ENCODE data around the gene SLFN12L. TPM values are rescaled to one million over a fixed set of nuclear protein-coding genes. Genes with fewer than 3 reads are reported as not detected.

SLFN12L gene
- total and polyA plus RNA-seq, 10 of the 15 experiments (the other 5 are each of a cell fraction or from before 2014, with no cell fraction given): 1.0 to 21.3 (median 9.4) TPM

GRCh38 chr17:35498448-35499178 is 38.9 kb downstream of the SLFN12L start:
- no peak for FAIRE-seq
- Histone ChIP-seq H3K4me1 (ENCODE audit: control insufficient read depth, insufficient read depth, low read length) (no peaks in the 10 kb centered on the region), H3K9ac (ENCODE audit: control insufficient read depth, insufficient read depth, low read length) (no peak overlapping the region), H3K27me3 (replicated peaks in 1 of 2; ENCODE audit: control insufficient read depth in 2 of 2, insufficient read depth in 2 of 2, low read length in 1 of 2) (no peaks in the 10 kb centered on the region), H3K4me2 (ENCODE audit: control insufficient read depth, insufficient read depth) (no peak overlapping the region), H4K20me1 (ENCODE audit: control insufficient read depth, insufficient read depth) (no peaks in the 10 kb centered on the region; the same call in 1 of the 2 replicates), H3K36me3 (ENCODE audit: control insufficient read depth in 2 of 2, insufficient read depth in 2 of 2, low read length in 1 of 2) (no peaks in the 10 kb centered on the region; a peak in 2 of 4 replicates), H3K27ac (ENCODE audit: control insufficient read depth, insufficient read depth) (no peak overlapping the region), H3K9me3 (replicated peaks; ENCODE audit: control insufficient read depth, insufficient read depth, low read length) (no peaks in the 10 kb centered on the region), H3K4me3 (no peak overlapping the region), H3K79me2 (ENCODE audit: control insufficient read depth, insufficient read depth, low read length) (peaks cover 3% of the 10 kb centered on the region), H2AFZ (ENCODE audit: control insufficient read depth, low read depth, low read length) (no peak overlapping the region)
- in situ Hi-C loops (cut with MboI): no loop called here
- ChIA-PET POLR2A (interaction anchor here (0.8 kb wide), 1 partner anchor 10 kb away, joined by 3 read pairs; no protein-coding TSS in a partner anchor), RAD21 (ENCODE audit: unreplicated experiment) (interaction anchor here (1.6 kb wide), 1 partner anchor 35 kb away, joined by 4 read pairs; no protein-coding TSS in a partner anchor), CTCF (interaction anchor here (0.5 to 1.5 kb wide), 3 partner anchors 26 to 249 kb away, joined by 3 to 4 read pairs (median 3); no protein-coding TSS in a partner anchor), SMC1A (ENCODE audit: uncharacterized antibody, unreplicated experiment) (interaction anchor here (0.8 to 2.2 kb wide), 7 partner anchors 8 to 50 kb away, joined by 3 to 7 read pairs (median 4); partner anchors contain the start of gene SLFN13)
- TF ChIP-seq POLR2AphosphoS2 (IDR thresholded peaks at IDR 0.05; ENCODE audit: low read depth, low read length) (no peak), NR2F1 (conservative IDR thresholded peaks at IDR 0.05) (no peak), ASH2L (IDR thresholded peaks at IDR 0.05; ENCODE audit: borderline replicate concordance, low read depth) (no peak), E4F1 (IDR thresholded peaks at IDR 0.05; ENCODE audit: borderline replicate concordance, partially characterized antibody) (no peak), NFIC (IDR thresholded peaks at IDR 0.05; ENCODE audit: low read depth, low read length) (no peak), RBBP5 (conservative IDR thresholded peaks at IDR 0.05) (no peak), CREM (IDR thresholded peaks at IDR 0.05; ENCODE audit: low read depth) (no peak), RFX5 (IDR thresholded peaks at IDR 0.05; ENCODE audit: low read depth, low read length) (no peak), IRF4 (IDR thresholded peaks at IDR 0.05; ENCODE audit: low read depth, low read length) (no peak), BCLAF1 (IDR thresholded peaks at IDR 0.05) (no peak), HDGF (IDR thresholded peaks at IDR 0.05) (no peak), DPF2 (IDR thresholded peaks at IDR 0.05) (no peak)
- no TSS peak for BruUV-seq (replicated peaks)
- no peak for DNase-seq (ENCODE audit: low read depth, low spot score)
- intact Hi-C loops (cut with micrococcal nuclease; ENCODE audit: unreplicated experiment): no loop called here
- no peak for ATAC-seq
- 86% methylated on average over 12 of the region's 12 CpGs for WGBS (ENCODE audit: insufficient coverage, insufficient replicate concordance, low lambda C conversion rate, missing lambda C conversion rate)

All from GM12878 (cell line).